ENCODE results near the gene HAAO.
"Not testable (repeated sequence)": the region's sequence is repeated elsewhere in the genome, so short reads cannot be mapped to it uniquely, and the experiment has no call there.

Gene HAAO

DNA sequence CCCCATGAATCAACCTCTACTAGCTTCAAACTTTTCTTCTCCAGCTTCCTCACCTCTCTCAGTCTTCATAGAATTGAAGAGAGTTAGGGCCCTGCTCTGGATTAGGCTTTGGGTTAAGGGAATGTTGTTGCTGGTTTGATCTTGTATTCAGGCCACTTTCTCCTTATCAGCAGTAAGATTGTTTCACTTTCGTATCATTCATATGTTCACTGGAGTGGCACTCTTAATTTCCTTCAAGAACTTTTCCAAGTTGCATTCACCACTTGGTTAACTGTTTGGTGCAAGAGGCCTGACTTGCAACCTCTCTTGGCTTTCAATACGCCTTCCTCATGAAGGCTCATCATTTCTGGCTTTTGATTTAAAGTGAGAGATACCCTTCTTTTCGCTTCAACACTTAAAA is 51.2 kb downstream of the HAAO start:
- Histone ChIP-seq H3K4me1 (ENCODE audit: insufficient read depth, low read length) (peaks cover 8% of the 10 kb centered on the region; the same call in 1 of the 2 replicates), H3K9me3 (ENCODE audit: insufficient read depth, low read depth, low read length) (peaks cover 3% of the 10 kb centered on the region; the same call in 1 of the 2 replicates), H3K27ac (ENCODE audit: low read depth, low read length) (no peak overlapping the region), H3K4me3 (ENCODE audit: low read length) (no peak overlapping the region), H3K9ac (ENCODE audit: low read depth, low read length) (no peak overlapping the region), H3K36me3 (ENCODE audit: insufficient read depth, low read length) (no peaks in the 10 kb centered on the region; the same call in 1 of the 2 replicates), H3K27me3 (ENCODE audit: insufficient read depth, low read length) (no peaks in the 10 kb centered on the region)
- 94% methylated on average over 3 of the region's 3 CpGs for WGBS

DNA sequence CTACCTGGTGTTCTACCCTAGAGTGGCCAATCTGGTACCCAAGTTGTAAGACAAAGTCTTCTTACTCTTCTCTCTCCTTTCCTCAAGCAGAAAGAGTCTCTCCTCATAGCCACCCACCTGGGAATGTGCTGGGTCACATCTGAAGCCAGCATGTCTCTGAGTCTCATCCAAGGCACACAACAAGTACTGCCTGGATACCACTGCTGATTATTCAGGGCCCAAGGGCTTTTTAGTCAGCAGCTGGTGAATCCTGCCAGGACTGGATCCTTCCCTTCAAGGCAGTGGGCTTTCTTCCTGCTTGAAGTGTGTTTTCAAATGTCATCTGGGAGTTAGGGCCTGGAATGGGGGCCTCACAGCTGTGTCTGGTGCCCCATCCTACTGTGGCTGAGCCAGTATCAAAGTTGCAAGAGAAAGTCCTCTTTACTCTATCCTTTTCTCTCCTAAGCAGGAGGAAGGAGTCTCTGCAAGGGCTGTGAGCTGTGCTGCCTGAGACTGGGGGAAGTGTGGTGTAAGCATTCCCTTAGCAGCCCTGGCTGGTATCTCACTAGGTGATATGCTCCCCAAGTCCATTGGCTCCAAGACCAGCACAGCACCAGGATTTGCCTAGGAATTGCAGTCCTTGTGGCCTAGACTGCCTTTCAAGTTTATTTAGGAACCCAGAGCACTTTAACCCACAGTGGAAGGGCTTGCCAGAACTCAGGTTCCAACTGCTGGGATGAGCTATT is 55.6 kb downstream of the HAAO start:
- Histone ChIP-seq H3K27me3 (ENCODE audit: insufficient read depth, low read length) (no peaks in the 10 kb centered on the region), H3K27ac (ENCODE audit: low read depth, low read length) (no peak overlapping the region), H3K4me1 (ENCODE audit: insufficient read depth, low read length) (peaks cover 8% of the 10 kb centered on the region; the same call in 1 of the 2 replicates), H3K36me3 (ENCODE audit: insufficient read depth, low read length) (no peaks in the 10 kb centered on the region; the same call in 1 of the 2 replicates), H3K9ac (ENCODE audit: low read depth, low read length) (no peak overlapping the region), H3K4me3 (ENCODE audit: low read length) (no peak overlapping the region), H3K9me3 (ENCODE audit: insufficient read depth, low read depth, low read length) (peaks cover 3% of the 10 kb centered on the region; the same call in 1 of the 2 replicates)

DNA sequence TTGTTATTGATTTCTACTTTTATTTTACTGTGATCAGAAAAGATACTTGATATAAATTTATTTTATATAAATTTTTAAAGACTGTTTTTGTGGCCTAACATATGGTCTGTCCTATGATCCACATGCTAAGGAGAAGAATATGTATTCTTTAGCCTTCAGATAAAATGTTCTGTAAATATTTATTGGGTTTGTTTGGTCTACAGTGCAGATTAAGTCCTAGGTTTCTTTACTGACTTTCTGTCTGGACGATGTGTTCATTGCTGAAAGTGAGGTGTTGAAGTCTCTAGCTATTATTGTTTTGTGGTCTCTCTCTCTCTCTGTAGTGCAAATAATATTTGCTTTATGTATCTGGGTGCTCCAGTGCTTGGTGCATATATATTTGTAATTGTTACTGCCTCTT is 58.5 kb downstream of the HAAO start:
- no peak overlapping the region for H3K4me3 ChIP-seq (ENCODE audit: low read length)
- no peak overlapping the region for H3K27ac ChIP-seq (ENCODE audit: low read depth, low read length)
- no peaks in the 10 kb centered on the region for H3K27me3 ChIP-seq (ENCODE audit: insufficient read depth, low read length)
- H3K9me3 ChIP-seq (ENCODE audit: insufficient read depth, low read depth, low read length), result peaks cover 7% of the 10 kb centered on the region
- no peak overlapping the region for H3K9ac ChIP-seq (ENCODE audit: low read depth, low read length)
- WGBS, result 97% methylated on average over 1 of the region's 1 CpG
- 0 out of 2 replicates have a peak, but pooled peaks cover 4% of the 10 kb centered on the region for H3K4me1 ChIP-seq (ENCODE audit: insufficient read depth, low read length)
- H3K36me3 ChIP-seq (ENCODE audit: insufficient read depth, low read length), result no peaks in the 10 kb centered on the region; the same call in 1 of the 2 replicates

- H3K4me1 ChIP-seq (ENCODE audit: insufficient read depth, low read length); H3K36me3 ChIP-seq (ENCODE audit: insufficient read depth, low read length); H3K9ac ChIP-seq (ENCODE audit: low read depth, low read length); H3K9me3 ChIP-seq (ENCODE audit: insufficient read depth, low read depth, low read length); H3K4me3 ChIP-seq (ENCODE audit: low read length); H3K27me3 ChIP-seq (ENCODE audit: insufficient read depth, low read length); H3K27ac ChIP-seq (ENCODE audit: low read depth, low read length): not testable (repeated sequence)
- WGBS, result 92% methylated on average over 4 of the region's 4 CpGs
These were observed 61.1 kb downstream of the HAAO start for GRCh38 chr2:42731316-42731715.

GRCh38 chr2:42726680-42727079 is 65.7 kb downstream of the HAAO start:
- H3K27ac ChIP-seq (ENCODE audit: low read depth, low read length), result no peak overlapping the region
- no peaks in the 10 kb centered on the region for H3K27me3 ChIP-seq (ENCODE audit: insufficient read depth, low read length)
- no peak overlapping the region for H3K9ac ChIP-seq (ENCODE audit: low read depth, low read length)
- H3K36me3 ChIP-seq (ENCODE audit: insufficient read depth, low read length), result no peaks in the 10 kb centered on the region; the same call in 1 of the 2 replicates
- no peak overlapping the region for H3K4me3 ChIP-seq (ENCODE audit: low read length)
- WGBS, result 91% methylated on average over 2 of the region's 2 CpGs
- H3K9me3 ChIP-seq (ENCODE audit: insufficient read depth, low read depth, low read length), result peaks cover 5% of the 10 kb centered on the region; the same call in 1 of the 2 replicates
- peaks cover 13% of the 10 kb centered on the region for H3K4me1 ChIP-seq (ENCODE audit: insufficient read depth, low read length)

DNA sequence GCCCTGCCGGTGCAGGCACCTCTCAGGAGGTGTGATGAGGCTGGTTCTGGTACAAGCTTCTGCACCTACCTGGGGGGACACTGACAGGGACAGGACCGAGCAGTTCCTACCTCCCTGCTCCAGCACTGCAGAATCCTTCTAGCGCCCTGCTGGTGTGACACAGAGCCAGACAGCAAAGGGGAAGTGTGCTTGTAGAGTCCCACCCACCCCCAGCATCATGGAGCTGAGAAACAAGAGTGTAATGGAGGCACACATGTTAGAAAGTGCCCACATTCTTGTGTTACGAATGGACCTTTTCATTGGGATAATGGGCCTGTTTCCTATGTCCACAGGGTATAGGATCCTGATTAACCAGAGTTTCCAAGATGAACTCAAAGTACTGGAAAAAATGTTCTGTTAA is 66.7 kb downstream of the HAAO start:
- 70% methylated on average over 4 of the region's 4 CpGs for WGBS
- Histone ChIP-seq H3K27me3 (ENCODE audit: insufficient read depth, low read length) (no peaks in the 10 kb centered on the region), H3K27ac (ENCODE audit: low read depth, low read length) (no peak overlapping the region), H3K4me3 (ENCODE audit: low read length) (no peak overlapping the region), H3K4me1 (ENCODE audit: insufficient read depth, low read length) (peaks cover 15% of the 10 kb centered on the region), H3K9ac (ENCODE audit: low read depth, low read length) (no peak overlapping the region), H3K9me3 (ENCODE audit: insufficient read depth, low read depth, low read length) (peaks cover 5% of the 10 kb centered on the region; the same call in 1 of the 2 replicates), H3K36me3 (ENCODE audit: insufficient read depth, low read length) (no peaks in the 10 kb centered on the region; the same call in 1 of the 2 replicates)

- 98% methylated on average over 2 of the region's 2 CpGs for WGBS
- no peaks in the 10 kb centered on the region for H3K27me3 ChIP-seq (ENCODE audit: insufficient read depth, low read length)
- no peak overlapping the region for H3K4me3 ChIP-seq (ENCODE audit: low read length)
- H3K9me3 ChIP-seq (ENCODE audit: insufficient read depth, low read depth, low read length), result peaks cover 3% of the 10 kb centered on the region; the same call in 1 of the 2 replicates
- no peak overlapping the region for H3K27ac ChIP-seq (ENCODE audit: low read depth, low read length)
- peaks cover 15% of the 10 kb centered on the region for H3K4me1 ChIP-seq (ENCODE audit: insufficient read depth, low read length)
- H3K9ac ChIP-seq (ENCODE audit: low read depth, low read length), result no peak overlapping the region
- no peaks in the 10 kb centered on the region; the same call in 1 of the 2 replicates for H3K36me3 ChIP-seq (ENCODE audit: insufficient read depth, low read length)
These were observed 67.5 kb downstream of the HAAO start for GRCh38 chr2:42724886-42725285.

- Histone ChIP-seq H3K27me3 (ENCODE audit: insufficient read depth, low read length) (no peaks in the 10 kb centered on the region), H3K4me1 (ENCODE audit: insufficient read depth, low read length) (peaks cover 15% of the 10 kb centered on the region), H3K36me3 (ENCODE audit: insufficient read depth, low read length) (no peaks in the 10 kb centered on the region; the same call in 1 of the 2 replicates), H3K9ac (ENCODE audit: low read depth, low read length) (no peak overlapping the region), H3K9me3 (ENCODE audit: insufficient read depth, low read depth, low read length) (no peaks in the 10 kb centered on the region), H3K4me3 (ENCODE audit: low read length) (no peak overlapping the region), H3K27ac (ENCODE audit: low read depth, low read length) (no peak overlapping the region)
These were observed 68.9 kb downstream of the HAAO start for GRCh38 chr2:42723465-42723864.

GRCh38 chr2:42722320-42723190 is 69.8 kb downstream of the HAAO start:
- H3K4me3 ChIP-seq (ENCODE audit: low read length), result no peak overlapping the region
- H3K9ac ChIP-seq (ENCODE audit: low read depth, low read length), result no peak overlapping the region
- no peaks in the 10 kb centered on the region; the same call in 1 of the 2 replicates for H3K36me3 ChIP-seq (ENCODE audit: insufficient read depth, low read length)
- WGBS, result 66% methylated on average over 6 of the region's 7 CpGs
- H3K9me3 ChIP-seq (ENCODE audit: insufficient read depth, low read depth, low read length), result no peaks in the 10 kb centered on the region
- H3K27ac ChIP-seq (ENCODE audit: low read depth, low read length), result peak overlapping the region; percentile 5; the same call in 1 of the 2 replicates
- no peaks in the 10 kb centered on the region for H3K27me3 ChIP-seq (ENCODE audit: insufficient read depth, low read length)
- peaks cover 15% of the 10 kb centered on the region for H3K4me1 ChIP-seq (ENCODE audit: insufficient read depth, low read length)

DNA sequence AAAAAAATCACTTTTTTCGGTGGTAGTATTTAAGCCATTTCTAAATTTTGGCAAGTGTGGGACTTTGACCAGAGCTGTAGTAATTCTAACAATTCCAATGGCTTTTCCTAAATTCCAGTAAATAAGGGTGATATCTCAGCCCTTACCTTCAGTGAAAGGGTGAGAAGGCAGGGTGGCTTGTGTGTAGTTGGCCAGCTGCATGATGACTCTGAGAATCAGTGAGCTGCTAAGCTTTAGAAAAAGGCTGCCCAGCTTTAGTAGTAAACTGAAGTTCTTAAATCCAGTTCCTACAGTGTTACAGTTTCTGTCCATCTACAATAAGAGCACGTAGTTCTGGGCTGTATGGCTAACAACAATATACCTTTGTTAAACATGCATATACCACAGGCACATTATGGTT is 70.5 kb downstream of the HAAO start:
- Histone ChIP-seq H3K9ac (ENCODE audit: low read depth, low read length) (no peak overlapping the region), H3K4me1 (ENCODE audit: insufficient read depth, low read length) (peaks cover 15% of the 10 kb centered on the region), H3K27ac (ENCODE audit: low read depth, low read length) (0 out of 2 replicates have a peak overlapping the region, but pooled peaks have one; percentile 5), H3K4me3 (ENCODE audit: low read length) (no peak overlapping the region), H3K9me3 (ENCODE audit: insufficient read depth, low read depth, low read length) (no peaks in the 10 kb centered on the region), H3K27me3 (ENCODE audit: insufficient read depth, low read length) (no peaks in the 10 kb centered on the region), H3K36me3 (ENCODE audit: insufficient read depth, low read length) (no peaks in the 10 kb centered on the region; the same call in 1 of the 2 replicates)
- 83% methylated on average over 2 of the region's 2 CpGs for WGBS

All from HUES64 (cell line).